GM12878 (cell line): ENCODE data around the gene TMEM209.

Experiments
- ATF2 ChIP-seq: IDR thresholded peaks from 2 replicates; pipeline ENCODE4 v1.6.1; 2012; ENCODE audit warnings: low read length, inconsistent platforms
- BCLAF1 ChIP-seq: fragments of 450-650 bp; IDR thresholded peaks from 2 replicates; pipeline ENCODE4 v1.6.1; 2017; ENCODE audit warnings: antibody characterized with exemption, mild to moderate bottlenecking, moderate library complexity
- CEBPB ChIP-seq, 2 experiments: fragments of 150-350 bp in 1 of 2; IDR thresholded peaks; 2 replicates each; pipeline ENCODE4 v1.6.1; 2012 to 2014; ENCODE audit warnings: low read depth in 2 of 2, low read length in 2 of 2, borderline replicate concordance in 1 of 2, inconsistent platforms in 1 of 2
- CHD1 ChIP-seq: IDR thresholded peaks from 2 replicates; pipeline ENCODE4 v1.6.1; 2012; ENCODE audit warnings: low read depth, low read length, improper control_type of control experiment
- CTCF ChIP-seq, 3 experiments: IDR thresholded peaks in 2 of 3; conservative IDR thresholded peaks in 1 of 3; 2 replicates each; pipeline ENCODE4 v1.5.1; 2011; ENCODE audit warnings: low read depth in 3 of 3, low read length in 3 of 3, mild to moderate bottlenecking in 3 of 3, control low read depth in 2 of 3, moderate library complexity in 2 of 3, inconsistent platforms in 1 of 3, mixed read lengths in 1 of 3; ENCODE audit not compliant: control insufficient read depth in 2 of 3, insufficient read depth in 1 of 3; ENCODE audit errors: extremely low read depth in 1 of 3
- EZH2 ChIP-seq: IDR thresholded peaks from 2 replicates; pipeline ENCODE4 v1.6.1; 2012; ENCODE audit warnings: low read depth, mild to moderate bottlenecking, control low read depth, inconsistent platforms, low read length, borderline replicate concordance; ENCODE audit not compliant: control insufficient read depth
- MAX ChIP-seq: IDR thresholded peaks from 2 replicates; pipeline ENCODE4 v1.6.1; 2012; ENCODE audit warnings: low read depth, low read length, improper control_type of control experiment
- SREBF2 ChIP-seq: IDR thresholded peaks from 2 replicates; pipeline ENCODE4 v1.6.1; 2012; ENCODE audit warnings: mild to moderate bottlenecking, low read length
- TAF1 ChIP-seq: IDR thresholded peaks from 2 replicates; pipeline ENCODE4 v1.6.1; 2011; ENCODE audit warnings: mild to moderate bottlenecking, low read depth, low read length, borderline replicate concordance
- YBX1 ChIP-seq: fragments of 450-650 bp; IDR thresholded peaks from 2 replicates; pipeline ENCODE4 v1.6.1; 2016; ENCODE audit warnings: antibody characterized with exemption
- ZBTB33 ChIP-seq: fragments of 450-650 bp; IDR thresholded peaks from 2 replicates; pipeline ENCODE4 v1.6.1; 2017; ENCODE audit warnings: mild to moderate bottlenecking
- ZNF207 ChIP-seq: fragments of 450-650 bp; IDR thresholded peaks from 2 replicates; pipeline ENCODE4 v1.6.1; 2014; ENCODE audit warnings: antibody characterized with exemption, mild to moderate bottlenecking, borderline replicate concordance
- ZNF274 ChIP-seq: IDR thresholded peaks from one replicate; pipeline ENCODE4 v1.8.0; 2011; ENCODE audit not compliant: insufficient read length, insufficient read depth

- TF ChIP-seq CTCF (IDR thresholded peaks at IDR 0.05 in 2 of 3, conservative IDR thresholded peaks at IDR 0.05 in 1 of 3; ENCODE audit: control insufficient read depth in 2 of 3, extremely low read depth in 1 of 3, insufficient read depth in 1 of 3, low read depth in 3 of 3, low read length in 3 of 3) (no peak), ZNF274 (no peak), EZH2 (no peak), ZNF207 (no peak), CEBPB (IDR thresholded peaks at IDR 0.05; ENCODE audit: borderline replicate concordance in 1 of 2, low read depth in 2 of 2, low read length in 2 of 2) (no peak), BCLAF1 (no peak), TAF1 (no peak), YBX1 (no peak), SREBF2 (no peak), MAX (no peak), CHD1 (no peak), ATF2 (no peak), ZBTB33 (no peak)
Measured at GRCh38 chr7:130139193-130139960, 65.8 kb downstream of the TMEM209 start.
